HG02623 (cell line): ENCODE results near the gene ZFP1.

Source experiments
- ATAC-seq: cut with Tn5 transposase; IDR thresholded peaks from one replicate; pipeline ENCODE4 v1.9.1; 2021; ENCODE audit warnings: moderate library complexity; ENCODE audit not compliant: unreplicated experiment

The ZFP1 gene

GRCh38 chr16:75147968-75148310 is 385 bp upstream of the ZFP1 start:
- no peak for ATAC-seq

- ATAC-seq = no peak
Observed at GRCh38 chr16:75151798-75152197, 3.5 kb downstream of the ZFP1 start.

- ATAC-seq = no peak
Observed at GRCh38 chr16:75152635-75153034, 4.3 kb downstream of the ZFP1 start.

DNA sequence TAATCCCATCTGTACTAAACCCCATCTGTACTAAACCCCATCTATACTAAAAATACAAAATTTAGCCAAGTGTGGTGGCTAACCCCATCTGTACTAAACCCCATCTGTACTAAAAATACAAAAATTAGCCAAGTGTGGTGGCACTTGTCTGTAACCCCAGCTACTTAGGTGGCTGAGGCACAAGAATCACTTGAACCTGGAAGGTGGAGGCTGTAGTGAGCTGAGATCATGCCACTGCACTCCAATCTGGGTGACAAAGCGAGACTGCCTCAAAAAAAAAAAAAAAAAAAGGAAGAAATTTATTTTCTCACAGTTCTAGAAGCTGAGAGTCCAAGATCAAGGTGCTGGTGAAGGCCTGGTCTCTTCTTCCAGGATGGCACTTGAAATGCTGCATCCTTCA is 12.1 kb downstream of the ZFP1 start:
- no peak for ATAC-seq

DNA sequence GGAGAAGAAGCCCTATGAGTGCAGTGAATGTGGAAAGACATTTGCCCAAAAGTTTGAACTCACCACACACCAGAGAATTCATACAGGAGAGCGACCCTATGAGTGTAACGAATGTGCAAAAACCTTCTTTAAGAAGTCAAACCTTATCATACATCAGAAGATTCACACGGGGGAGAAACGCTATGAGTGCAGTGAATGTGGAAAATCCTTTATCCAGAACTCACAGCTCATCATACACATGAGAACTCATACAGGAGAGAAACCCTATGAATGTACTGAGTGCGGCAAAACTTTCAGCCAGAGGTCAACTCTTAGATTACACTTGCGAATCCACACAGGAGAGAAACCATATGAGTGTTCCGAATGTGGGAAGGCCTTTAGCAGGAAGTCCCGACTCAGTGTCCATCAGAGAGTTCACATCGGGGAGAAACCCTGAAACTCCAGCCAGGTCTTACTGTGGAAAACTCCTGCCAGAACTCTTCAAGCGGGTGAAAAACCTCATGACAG is 21.6 kb downstream of the ZFP1 start:
- no peak for ATAC-seq

GRCh38 chr16:75172578-75172977 is 24.3 kb downstream of the ZFP1 start:
- no peak for ATAC-seq

GRCh38 chr16:75175074-75175473 is 26.8 kb downstream of the ZFP1 start:
- no peak for ATAC-seq

GRCh38 chr16:75176926-75177325 is 28.6 kb downstream of the ZFP1 start:
- no peak for ATAC-seq

DNA sequence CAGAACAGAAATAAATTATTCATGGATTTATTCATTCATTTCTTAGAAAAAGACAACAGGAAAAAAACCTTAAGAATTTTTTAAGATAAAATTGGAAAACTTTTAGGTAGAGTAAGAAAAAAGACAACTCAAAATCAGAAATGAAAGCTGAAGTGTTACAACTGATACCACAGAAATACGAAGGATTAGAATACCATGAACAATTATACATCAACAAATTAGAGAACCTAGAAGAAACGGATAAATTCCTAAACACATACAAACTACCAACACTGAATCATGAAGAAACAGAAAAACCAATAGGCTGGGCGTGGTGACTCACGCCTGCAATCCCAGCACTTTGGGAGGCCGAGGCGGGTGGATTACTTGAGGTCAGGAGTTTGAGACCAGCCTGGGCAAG is 30.9 kb downstream of the ZFP1 start:
- ATAC-seq = no peak

DNA sequence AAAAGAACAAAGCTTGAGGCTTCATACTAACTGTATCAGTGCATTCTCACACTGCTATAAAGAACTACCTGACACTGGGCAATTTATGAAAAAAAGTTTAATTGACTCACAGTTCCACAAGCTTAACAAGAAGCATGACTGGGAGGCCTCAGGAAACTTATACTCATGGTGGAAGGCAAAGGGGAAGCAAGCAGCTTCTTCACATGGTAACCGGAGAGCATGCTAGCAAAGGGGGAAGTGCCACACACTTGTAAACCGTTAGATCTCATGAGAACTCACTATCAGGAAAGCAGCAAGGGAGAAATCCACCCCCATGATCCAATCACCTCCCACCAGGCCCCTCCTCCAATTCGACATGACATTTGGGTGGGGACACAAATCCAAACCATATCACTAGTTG is 33.3 kb downstream of the ZFP1 start:
- no peak for ATAC-seq

DNA sequence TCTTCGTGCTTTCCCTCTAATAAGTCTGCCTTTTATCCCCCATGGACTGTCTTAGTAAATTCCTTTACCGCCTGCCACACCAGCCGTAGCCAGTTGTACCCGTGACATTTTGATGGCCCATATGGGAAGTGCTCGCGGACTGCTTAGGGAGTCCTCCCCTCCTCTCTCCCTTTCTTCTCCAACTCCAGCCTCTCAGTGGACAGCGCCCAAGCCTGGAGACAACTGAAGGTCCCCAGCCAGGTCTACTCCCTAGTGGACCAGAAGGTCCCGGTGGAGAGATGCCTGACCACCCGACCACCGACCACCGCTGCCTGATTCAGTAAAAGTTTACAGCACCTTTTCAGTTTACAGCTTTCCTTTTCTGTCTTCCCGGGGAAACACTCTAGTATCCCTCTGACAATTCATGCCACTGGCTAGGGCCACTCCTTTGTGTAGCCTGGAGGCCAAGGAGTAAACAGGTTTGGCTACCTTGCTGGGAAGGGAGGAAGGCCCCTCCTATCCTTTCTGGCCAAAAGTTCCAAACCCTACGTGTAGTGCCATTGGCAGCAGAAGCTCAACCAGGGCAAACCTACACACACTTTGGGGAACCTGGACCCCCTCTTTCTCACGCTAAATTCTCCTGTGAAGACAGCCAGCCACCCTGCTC is 40.6 kb downstream of the ZFP1 start:
- ATAC-seq = no peak

DNA sequence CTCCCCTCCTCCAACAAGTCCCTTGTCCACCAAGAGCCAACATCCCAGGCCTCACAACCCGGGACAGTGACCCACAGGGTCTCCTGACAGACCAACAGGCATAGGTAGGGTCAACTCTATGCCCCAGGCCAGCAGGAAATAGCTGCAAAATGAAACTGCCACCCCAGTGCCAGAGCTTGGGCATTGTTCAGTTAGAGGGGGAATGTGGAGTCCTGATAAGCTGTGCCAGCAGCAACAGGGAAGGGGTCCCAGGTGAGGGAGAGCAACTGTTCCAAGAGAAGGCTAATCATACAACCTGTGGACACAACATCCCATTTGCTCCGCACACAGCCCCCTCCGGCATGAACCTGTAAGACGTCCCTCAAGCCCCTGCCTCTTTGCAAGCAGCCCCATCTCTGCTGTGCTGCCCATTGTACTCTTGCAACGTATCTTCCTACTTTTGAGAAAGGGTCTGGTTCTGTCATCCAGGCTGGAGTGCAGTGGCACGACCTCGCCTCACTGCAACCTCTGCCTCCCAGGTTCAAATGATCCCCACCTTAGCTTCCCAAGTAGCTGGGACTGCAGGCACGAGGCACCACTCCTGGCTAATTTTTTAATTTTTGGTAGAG is 41.4 kb downstream of the ZFP1 start:
- ATAC-seq = no peak

DNA sequence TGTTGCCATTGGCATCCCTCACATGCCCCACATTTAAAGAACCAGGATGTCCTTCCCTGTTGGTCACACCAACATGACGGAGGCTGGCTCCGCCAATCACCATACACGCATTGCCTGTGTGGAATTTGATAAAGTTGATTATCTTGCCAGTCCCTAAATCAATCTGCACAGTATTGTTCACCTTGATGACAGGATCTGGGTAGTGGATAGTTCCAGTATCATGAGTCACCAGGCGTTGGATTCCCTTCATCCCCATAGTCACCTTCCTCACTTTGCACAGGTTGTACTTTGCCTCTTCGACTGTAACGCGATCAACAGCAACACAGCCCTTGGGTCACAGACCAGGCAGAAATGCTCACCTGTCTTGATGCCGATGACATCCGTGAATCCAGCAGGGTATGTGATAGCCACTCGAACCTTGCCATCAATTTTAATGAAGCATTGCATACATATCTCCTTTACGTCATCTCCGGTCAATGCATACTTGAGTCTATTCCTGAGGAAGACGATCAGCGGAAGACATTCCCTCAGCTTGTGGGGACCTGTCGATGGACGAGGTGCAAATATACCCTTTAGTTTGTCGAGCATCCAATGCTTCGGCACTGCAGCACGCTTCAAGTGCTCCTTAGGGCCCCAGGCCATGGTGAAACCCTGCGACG is 44.4 kb downstream of the ZFP1 start:
- no peak for ATAC-seq

DNA sequence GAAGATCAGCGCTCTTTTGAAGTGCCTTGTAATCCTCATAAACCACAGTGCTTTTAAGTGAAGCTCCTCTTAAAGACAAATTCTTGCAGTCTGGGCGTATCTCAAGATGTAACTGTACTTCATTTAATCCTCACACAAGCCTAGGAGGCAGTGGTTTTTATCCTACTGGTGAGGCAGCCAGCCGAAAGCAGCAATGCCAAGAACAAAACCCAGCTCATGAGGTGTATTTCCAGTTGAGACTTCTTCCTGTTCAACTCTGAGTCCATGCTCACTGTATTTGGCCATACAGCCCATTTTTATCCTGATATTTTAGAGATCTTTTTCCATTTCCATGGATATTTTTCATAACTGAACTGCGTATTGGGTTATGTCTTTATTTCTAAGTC is 44.9 kb downstream of the ZFP1 start:
- no peak for ATAC-seq

GRCh38 chr16:75193730-75194444 is 45.6 kb downstream of the ZFP1 start:
- ATAC-seq = no peak

DNA sequence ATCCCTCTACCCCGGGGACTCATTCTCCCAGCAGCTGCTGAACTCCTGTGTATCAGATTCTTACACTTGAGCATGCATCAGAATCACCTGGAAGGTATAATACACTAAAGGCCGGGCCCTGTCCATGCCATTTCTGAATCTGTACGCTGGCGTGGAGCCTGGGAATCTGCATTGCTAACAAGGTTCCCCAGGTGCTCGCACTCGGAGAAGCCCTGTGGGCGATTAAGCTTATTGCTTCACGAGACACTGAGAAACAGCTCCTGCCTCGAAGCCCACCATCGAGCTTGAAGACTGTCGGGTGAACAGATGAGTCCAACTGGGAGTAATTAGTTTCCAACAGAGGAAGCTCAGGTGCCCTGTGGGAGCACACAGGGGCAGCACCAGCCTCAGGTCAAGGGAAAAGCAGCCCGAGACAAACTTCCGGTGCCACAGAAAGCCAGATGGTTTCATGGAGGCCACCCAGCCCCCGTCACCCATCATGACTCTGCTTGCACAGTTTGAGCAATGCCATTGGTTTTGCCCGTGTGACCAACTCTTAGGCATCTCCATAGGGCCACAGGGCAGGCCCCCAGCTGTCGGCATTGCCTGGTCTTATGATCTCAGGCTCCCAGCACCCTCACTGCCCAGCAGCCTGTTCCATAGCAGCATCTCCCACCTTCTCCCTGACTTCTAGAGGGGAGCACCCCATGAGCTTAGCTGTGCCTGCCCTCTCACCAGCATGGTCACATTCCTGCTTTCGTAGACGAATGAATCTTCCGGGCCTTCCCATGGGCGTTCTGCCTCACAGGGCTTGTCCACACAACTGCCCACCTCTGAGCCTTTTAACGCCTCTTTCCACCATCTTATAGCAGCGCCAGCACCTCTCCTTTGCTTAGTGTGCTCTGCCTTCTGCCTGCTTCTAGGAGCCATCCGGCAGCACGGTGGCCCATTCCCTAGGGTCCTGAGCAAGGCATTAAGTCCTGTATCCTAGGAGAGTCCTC is 47.8 kb downstream of the ZFP1 start:
- ATAC-seq = no peak

- no peak for ATAC-seq
Observed at GRCh38 chr16:75196836-75197235, 48.5 kb downstream of the ZFP1 start.

- ATAC-seq = no peak
Observed at GRCh38 chr16:75197522-75198134, 49.3 kb downstream of the ZFP1 start.

GRCh38 chr16:75198135-75198600 is 49.8 kb downstream of the ZFP1 start:
- no peak for ATAC-seq

DNA sequence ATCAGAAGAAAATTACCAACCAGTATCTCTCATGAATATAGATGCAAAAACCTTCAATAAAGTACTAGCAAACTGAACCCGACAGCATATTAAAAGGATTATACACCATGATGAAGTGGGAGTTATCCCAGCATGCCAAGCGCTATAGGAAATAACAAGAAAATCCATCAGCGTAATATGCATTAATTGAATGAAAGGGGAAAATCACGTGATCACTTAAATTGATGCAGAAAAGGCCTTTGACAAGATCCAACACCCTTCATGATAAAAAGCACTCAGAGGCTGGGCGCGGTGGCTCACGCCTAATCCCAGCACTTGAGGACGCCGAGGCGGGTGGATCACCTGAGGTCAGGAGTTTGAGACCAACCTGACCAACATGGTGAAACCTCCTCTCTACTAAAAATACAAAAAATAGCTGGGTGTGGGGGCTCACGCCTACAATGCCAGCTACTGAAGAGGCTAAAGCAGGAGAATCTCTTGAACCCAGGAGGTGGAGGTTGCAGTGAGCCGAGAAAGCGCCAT is 53.8 kb downstream of the ZFP1 start:
- no peak for ATAC-seq
